ENCODE results near the gene MPDZ. TPM values are rescaled to one million over a fixed set of nuclear protein-coding genes. Genes with fewer than 3 reads are reported as not detected.
A peak's percentile ranks its signal among the peaks of the same experiment; 100 is the strongest.

MPDZ gene
- total RNA-seq, 1 experiment from 2014 or later = 0.12 TPM

GRCh38 chr9:13269589-13270452 is 9.7 kb downstream of the MPDZ start:
- no peaks in the 10 kb centered on the region for H3K27me3 ChIP-seq (ENCODE audit: insufficient read depth, low read length)
- no peaks in the 10 kb centered on the region for H3K36me3 ChIP-seq (ENCODE audit: control insufficient read depth in 1 of 2, insufficient read depth in 2 of 2, low read length in 2 of 2)
- H3K79me2 ChIP-seq (ENCODE audit: insufficient read depth, low read length) = no peaks in the 10 kb centered on the region
- no TSS peak for BruUV-seq (replicated peaks)
- H3K4me1 ChIP-seq (ENCODE audit: control insufficient read depth in 1 of 2, insufficient read depth in 2 of 2, low read length in 2 of 2) = peaks cover 0 to 12% of the 10 kb centered on the region in 2 experiments; a peak in 2 of 4 replicates
- no peak for ATAC-seq
- intact Hi-C loops (cut with micrococcal nuclease) = no loop called here
- H3K27ac ChIP-seq (ENCODE audit: low read depth, low read length) = no peak overlapping the region
- RAD21 ChIA-PET (ENCODE audit: low non-redundant PET in 1 of 2, low total read pairs in 2 of 2, uncharacterized antibody in 2 of 2, unreplicated experiment in 2 of 2) = no interaction called here
- DNase-seq (ENCODE audit: low read depth, low spot score) = no peak
- CTCF ChIA-PET = no interaction called here
- H3K9me3 ChIP-seq (ENCODE audit: control insufficient read depth in 1 of 2, insufficient read depth in 1 of 2, low read depth in 1 of 2, low read length in 2 of 2) = no peaks in the 10 kb centered on the region
- H4K20me1 ChIP-seq (ENCODE audit: insufficient read depth) = no peaks in the 10 kb centered on the region
- H3K9ac ChIP-seq (ENCODE audit: low read length) = no peak overlapping the region
- no peak overlapping the region for H2AFZ ChIP-seq (ENCODE audit: low read depth, low read length, poor library complexity, severe bottlenecking)
- H3K4me3 ChIP-seq (replicated peaks in 1 of 2; ENCODE audit: low read depth in 1 of 2, low read length in 2 of 2) = no peak overlapping the region
- no peak for TF ChIP-seq JUND (IDR thresholded peaks at IDR 0.05)
- H3K9me2 ChIP-seq (ENCODE audit: insufficient read depth) = no peaks in the 10 kb centered on the region
- POLR2A ChIA-PET = no interaction called here
- H3K4me2 ChIP-seq (ENCODE audit: low read length) = no peak overlapping the region

GRCh38 chr9:13268469-13268868 is 11.0 kb downstream of the MPDZ start:
- ChIA-PET POLR2A (no interaction called here), RAD21 (ENCODE audit: low non-redundant PET in 1 of 2, low total read pairs in 2 of 2, uncharacterized antibody in 2 of 2, unreplicated experiment in 2 of 2) (no interaction called here), CTCF (no interaction called here)
- ATAC-seq = peak; percentile 61; the same call in 1 of the 2 replicates
- Histone ChIP-seq H3K27ac (ENCODE audit: low read depth, low read length) (no peak overlapping the region), H3K9me2 (ENCODE audit: insufficient read depth) (no peaks in the 10 kb centered on the region), H2AFZ (ENCODE audit: low read depth, low read length, poor library complexity, severe bottlenecking) (no peak overlapping the region), H3K4me1 (ENCODE audit: control insufficient read depth in 1 of 2, insufficient read depth in 2 of 2, low read length in 2 of 2) (peaks cover 0 to 12% of the 10 kb centered on the region in 2 experiments; a peak in 2 of 4 replicates), H4K20me1 (ENCODE audit: insufficient read depth) (no peaks in the 10 kb centered on the region), H3K9me3 (ENCODE audit: control insufficient read depth in 1 of 2, insufficient read depth in 1 of 2, low read depth in 1 of 2, low read length in 2 of 2) (no peaks in the 10 kb centered on the region), H3K4me2 (ENCODE audit: low read length) (peak overlapping the region; percentile 15), H3K36me3 (ENCODE audit: control insufficient read depth in 1 of 2, insufficient read depth in 2 of 2, low read length in 2 of 2) (no peaks in the 10 kb centered on the region), H3K4me3 (replicated peaks in 1 of 2; ENCODE audit: low read depth in 1 of 2, low read length in 2 of 2) (no peak overlapping the region), H3K27me3 (ENCODE audit: insufficient read depth, low read length) (no peaks in the 10 kb centered on the region), H3K79me2 (ENCODE audit: insufficient read depth, low read length) (no peaks in the 10 kb centered on the region), H3K9ac (ENCODE audit: low read length) (no peak overlapping the region)
- no TSS peak for BruUV-seq (replicated peaks)
- TF ChIP-seq FOSL1 (IDR thresholded peaks at IDR 0.05; ENCODE audit: low read depth) (peak; percentile 22; the same call in 1 of the 2 replicates), SP1 (IDR thresholded peaks at IDR 0.05; ENCODE audit: low read depth) (no peak), EGR1 (IDR thresholded peaks at IDR 0.05; ENCODE audit: low read depth) (no peak)
- intact Hi-C loops (cut with micrococcal nuclease) = no loop called here
- no peak for DNase-seq (ENCODE audit: low read depth, low spot score)

All from HCT116 (cell line).